ENCODE data around the gene TRNT1.

- TF ChIP-seq CTCF (IDR thresholded peaks at IDR 0.05) (no peak), POLR2A (IDR thresholded peaks at IDR 0.05; ENCODE audit: low read depth) (no peak)
These were observed 51.2 kb downstream of the TRNT1 start for GRCh38 chr3:3177861-3178497.
